GM15510 (cell line): ENCODE results near the gene BEST4.

Experiments
- POLR2A ChIP-seq: IDR thresholded peaks from 3 replicates; pipeline ENCODE4 v1.6.1; 2011; ENCODE audit warnings: borderline replicate concordance; ENCODE audit not compliant: insufficient read length; ENCODE audit errors: extremely low read depth

The BEST4 gene

GRCh38 chr1:44822981-44823451 lies 35.0 kb upstream of the BEST4 start:
- TF ChIP-seq POLR2A = no peak

DNA sequence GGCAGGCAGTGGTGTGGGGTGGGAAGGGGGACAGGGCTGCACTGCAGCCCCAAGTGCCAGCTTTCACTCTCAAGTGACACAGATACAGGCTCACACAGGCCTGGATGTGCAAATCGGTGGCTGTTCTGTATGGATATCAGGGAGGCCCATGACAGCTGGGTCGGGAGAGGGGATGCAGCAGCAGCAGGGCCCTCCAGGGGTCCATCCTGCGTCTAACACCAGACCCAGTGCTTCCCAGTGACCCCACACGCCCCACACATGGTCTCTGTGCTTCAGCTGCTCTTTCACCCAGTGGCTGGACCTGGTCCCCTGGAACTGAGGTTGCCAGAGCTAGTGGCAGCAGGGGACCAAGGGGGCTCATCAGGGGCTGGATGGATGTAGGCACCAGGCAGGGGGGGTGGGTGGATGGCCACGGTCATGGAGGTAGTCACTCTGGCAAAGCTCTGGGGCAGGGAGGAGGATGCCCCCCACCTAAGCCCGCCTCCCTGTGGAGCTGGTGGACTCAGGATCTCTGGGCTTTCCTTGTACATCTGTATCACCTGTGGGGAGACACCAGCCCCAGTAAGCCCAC lies 34.2 kb upstream of the BEST4 start:
- TF ChIP-seq POLR2A = no peak

- TF ChIP-seq POLR2A = no peak
These were observed 33.3 kb upstream of the BEST4 start for GRCh38 chr1:44821240-44821715.

DNA sequence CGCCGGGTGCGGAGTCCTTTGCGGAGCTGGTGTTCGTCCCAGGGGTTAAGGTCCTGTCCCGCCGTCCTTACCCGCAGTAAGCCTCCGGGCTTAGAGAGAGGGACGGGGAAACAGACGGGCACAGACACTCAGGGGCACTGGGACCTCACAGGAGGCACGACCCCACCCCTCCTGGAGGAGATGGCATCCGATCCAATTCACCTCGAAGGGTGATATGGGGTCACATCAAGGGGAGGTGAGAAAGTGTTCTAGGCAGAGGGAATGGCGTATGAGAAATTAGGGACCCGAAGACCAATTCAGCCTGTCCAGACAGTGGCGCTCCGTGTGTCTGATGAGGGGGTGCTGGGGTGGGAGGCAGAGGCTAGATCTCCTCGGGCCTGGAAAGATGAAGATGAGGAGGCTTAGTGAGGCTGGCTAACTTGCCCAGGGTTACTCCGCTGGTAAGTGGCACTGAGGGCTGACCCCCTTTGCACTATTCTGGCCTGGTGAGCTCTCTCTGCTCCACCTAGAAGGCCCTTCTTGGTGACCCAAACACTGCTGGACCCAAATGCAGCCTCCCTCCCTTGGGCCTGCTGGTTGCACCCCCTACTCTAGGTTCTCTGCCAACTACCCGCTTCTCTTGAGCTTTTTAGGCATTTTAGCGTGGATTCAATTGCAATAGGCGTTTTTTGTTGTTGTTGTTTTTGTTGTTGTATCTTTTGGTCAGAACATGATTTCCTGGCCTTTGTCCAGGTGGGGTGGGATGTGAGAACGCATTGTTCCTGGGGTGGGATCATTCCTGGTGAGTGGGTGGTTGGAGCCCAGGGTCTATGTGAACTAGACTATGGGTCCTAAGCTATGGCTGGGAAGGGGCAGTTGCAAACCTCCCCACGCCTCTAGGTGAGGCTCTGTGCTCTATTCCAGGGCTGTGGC lies 32.6 kb upstream of the BEST4 start:
- TF ChIP-seq POLR2A = no peak

- peak; percentile 99 for TF ChIP-seq POLR2A
These were observed 31.8 kb upstream of the BEST4 start for GRCh38 chr1:44819608-44820327.

DNA sequence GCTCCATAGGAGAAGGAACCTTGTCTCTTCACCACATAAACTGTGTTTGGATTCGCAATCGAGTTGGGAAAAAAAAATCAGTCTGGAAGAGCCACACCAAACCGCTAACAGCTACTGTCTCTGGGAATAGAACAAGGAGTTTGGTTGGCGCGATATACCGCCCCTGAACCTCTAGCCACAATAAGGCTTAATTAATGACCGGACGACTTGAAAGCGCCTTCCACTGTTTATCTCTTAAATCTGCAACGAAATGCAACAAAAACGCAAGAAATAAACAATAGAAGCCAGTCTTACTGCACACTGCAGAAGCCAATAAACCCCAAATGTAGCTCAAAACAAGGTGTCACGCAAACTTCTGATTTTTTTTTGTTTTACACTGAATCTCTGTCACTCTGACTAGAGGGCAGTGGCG lies 31.2 kb upstream of the BEST4 start:
- TF ChIP-seq POLR2A = no peak

- no peak for TF ChIP-seq POLR2A
These were observed 30.0 kb upstream of the BEST4 start for GRCh38 chr1:44817771-44818495.

- no peak for TF ChIP-seq POLR2A
These were observed 29.3 kb upstream of the BEST4 start for GRCh38 chr1:44817307-44817706.

DNA sequence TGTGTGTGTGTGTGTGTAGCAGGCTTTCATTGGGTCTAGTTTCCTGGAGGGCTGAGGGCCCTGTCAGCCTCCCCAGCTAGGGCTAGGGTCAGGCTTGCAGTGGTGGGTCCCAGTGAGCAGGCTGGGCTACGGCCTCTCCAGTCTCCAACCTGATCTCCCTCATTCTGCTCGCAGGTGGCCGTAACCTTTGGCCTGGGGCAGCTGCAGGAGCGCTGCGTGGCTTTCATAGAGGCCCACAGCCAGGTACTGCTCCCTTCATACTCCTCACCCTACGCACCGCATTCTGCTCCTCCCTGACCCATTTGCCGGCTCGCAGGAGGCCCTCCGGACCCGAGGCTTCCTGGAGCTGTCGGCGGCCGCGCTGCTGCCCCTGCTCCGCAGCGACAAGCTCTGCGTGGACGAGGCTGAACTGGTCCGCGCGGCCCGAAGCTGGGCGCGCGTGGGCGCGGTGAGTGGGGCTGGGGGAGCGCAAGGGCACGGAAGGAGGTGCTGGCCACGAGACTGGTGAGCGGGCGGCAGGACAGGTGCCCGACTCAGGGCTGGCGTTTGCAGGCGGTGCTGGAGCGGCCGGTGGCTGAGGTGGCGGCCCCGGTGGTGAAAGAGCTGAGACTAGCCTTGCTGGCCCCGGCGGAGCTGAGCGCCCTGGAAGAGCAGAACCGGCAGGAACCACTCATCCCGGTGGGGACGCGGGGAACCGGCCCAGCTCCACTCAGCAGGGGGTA lies 25.0 kb upstream of the BEST4 start:
- no peak for TF ChIP-seq POLR2A

DNA sequence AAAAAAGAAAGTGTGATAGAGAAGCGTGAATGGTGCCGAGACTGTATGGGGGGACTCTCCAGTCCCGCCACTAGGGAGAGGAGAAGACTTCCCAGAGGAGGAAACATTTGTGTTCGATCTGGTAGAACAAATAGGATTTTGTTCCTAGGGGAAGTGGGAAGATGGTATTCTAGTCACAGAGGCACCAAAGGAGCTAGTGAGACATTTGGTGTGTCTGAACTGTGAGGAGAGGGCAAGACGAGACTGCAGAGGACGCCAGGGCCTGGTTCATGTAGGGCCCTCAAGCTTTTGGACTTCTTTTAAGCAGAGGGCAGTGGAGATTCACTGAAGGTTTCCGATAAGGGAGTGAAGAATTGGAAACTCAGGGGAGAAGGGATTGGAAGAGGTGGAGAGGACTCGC lies 23.3 kb upstream of the BEST4 start:
- no peak for TF ChIP-seq POLR2A

DNA sequence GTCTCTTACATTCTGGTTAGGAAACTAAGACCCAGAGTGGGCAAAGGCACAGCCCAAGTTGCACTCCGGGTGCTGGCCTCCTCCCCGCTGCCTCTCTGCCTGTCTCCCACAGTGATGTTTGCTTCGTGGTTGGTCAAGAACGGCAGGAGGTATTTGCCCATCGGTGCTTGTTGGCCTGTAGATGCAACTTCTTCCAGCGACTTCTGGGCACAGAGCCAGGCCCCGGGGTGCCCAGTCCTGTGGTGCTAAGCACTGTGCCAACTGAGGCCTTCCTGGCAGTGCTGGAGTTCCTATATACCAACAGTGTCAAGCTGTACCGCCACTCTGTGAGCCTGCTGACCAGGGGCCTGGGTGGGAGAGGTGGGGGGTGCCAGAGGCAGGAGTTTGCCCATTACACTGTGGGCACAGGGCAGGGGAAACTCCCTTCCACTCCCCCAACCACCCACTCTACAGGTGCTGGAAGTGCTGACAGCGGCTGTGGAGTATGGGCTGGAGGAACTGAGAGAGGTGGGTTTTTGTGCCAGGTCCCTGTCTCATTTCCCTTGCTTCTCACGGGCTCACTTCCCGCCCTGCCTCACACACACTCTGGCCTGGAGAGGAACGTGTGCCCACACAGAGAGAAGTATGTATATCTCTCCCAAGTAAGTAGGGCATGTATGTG lies 22.3 kb upstream of the BEST4 start:
- TF ChIP-seq POLR2A = no peak

DNA sequence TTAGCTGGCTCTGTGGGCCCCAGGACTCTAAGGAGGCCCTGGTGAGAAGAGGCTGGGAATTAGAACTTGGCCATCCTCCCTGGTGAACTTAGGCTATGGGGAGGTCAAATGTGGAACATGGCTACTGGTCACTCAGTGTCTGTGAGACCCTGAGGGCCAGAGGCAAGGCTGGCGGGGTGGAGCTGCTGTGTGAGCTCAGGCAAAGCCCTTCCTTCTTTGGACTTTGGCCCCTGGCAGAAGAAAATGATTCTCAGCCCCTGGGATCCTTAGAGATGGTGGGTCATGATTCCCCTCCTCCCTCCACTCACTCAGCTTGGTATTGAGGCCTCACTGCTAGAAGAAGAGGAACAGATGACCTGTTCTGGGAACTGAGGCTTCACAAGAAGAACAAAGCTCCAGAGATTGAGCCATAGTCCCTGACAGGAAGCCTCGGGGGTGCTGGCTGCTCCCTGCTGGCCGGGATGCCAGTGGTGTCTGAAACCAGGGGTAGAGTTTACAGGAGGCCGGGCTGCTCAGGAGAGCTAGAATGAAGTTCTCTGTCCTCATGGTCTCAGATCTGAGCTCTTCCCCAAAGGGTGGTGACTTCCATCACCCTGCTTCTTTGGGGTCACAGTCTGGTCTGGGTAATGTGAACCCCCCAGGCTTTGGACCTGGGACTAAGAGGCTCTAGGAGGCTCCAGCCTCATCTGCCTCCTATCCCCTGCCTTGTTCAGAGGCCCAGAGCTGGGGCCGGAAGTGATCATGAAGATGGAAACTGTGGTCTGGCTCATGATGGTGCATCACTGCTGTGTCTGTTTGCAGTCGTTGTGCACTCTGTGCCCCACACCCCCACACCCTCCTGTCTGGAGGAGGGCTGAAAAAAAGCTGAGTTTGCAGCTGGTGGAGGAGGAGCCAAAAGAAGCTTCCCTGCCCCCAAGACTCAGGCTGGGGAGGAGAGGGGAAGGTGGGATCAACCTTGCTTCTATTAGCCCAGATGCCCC lies 21.3 kb upstream of the BEST4 start:
- peak; percentile 51 for TF ChIP-seq POLR2A
